ENCODE results near the gene CUL1.

DNA sequence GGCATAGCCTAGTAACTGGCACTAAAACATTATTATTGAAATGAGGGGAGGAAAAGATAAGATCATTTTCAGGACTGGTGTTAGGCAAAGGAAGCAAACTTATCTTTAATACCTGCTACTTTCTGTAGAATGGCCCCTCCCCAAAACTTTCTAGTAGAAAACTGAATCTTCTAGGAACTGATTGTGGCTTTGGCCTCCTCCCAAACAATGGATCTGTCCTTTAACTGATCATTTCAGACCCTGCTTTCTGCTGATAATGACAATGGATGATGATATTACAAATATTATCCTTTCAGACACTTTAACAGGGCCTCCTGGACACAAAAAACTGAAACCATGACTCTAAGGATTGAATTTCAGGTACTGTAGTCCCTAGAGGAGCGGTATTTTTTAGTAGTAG is 130.3 kb downstream of the CUL1 start:
- TF ChIP-seq, protein P1, sequence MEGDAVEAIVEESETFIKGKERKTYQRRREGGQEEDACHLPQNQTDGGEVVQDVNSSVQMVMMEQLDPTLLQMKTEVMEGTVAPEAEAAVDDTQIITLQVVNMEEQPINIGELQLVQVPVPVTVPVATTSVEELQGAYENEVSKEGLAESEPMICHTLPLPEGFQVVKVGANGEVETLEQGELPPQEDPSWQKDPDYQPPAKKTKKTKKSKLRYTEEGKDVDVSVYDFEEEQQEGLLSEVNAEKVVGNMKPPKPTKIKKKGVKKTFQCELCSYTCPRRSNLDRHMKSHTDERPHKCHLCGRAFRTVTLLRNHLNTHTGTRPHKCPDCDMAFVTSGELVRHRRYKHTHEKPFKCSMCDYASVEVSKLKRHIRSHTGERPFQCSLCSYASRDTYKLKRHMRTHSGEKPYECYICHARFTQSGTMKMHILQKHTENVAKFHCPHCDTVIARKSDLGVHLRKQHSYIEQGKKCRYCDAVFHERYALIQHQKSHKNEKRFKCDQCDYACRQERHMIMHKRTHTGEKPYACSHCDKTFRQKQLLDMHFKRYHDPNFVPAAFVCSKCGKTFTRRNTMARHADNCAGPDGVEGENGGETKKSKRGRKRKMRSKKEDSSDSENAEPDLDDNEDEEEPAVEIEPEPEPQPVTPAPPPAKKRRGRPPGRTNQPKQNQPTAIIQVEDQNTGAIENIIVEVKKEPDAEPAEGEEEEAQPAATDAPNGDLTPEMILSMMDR (conservative IDR thresholded peaks at IDR 0.05; ENCODE audit: low read length), result no peak
- TF ChIP-seq EZH2phosphoT487 (IDR thresholded peaks at IDR 0.05; ENCODE audit: borderline replicate concordance, low read depth, low read length), result no peak

Measured in OCI-LY7 (cell line).